GM12878 (cell line): ENCODE measurements around the gene PBRM1. TPM values are rescaled to one million over a fixed set of nuclear protein-coding genes. Genes with fewer than 3 reads are reported as not detected.

Experiments
- ATAC-seq: fragments of 200-7000 bp; cut with Tn5 transposase; 3 replicates; pipeline ENCODE4 v1.9.1; 2020; ENCODE audit warnings: mild to moderate bottlenecking, moderate library complexity
- BruUV-seq: library from RNA; stranded (reverse); fragments of 400-500 nt; replicated peaks from 2 replicates; lab custom pipeline; 2021; lab: Mats Ljungman, UMichigan
- CTCF ChIA-PET: fragments of 300-600 bp; sonication (Branson Sonifier 250); formaldehyde crosslinking; extraction: SDS; loops from one replicate; lab custom pipeline; 2021; ENCODE audit warnings: inconsistent platforms; lab: Yijun Ruan, JAX
- POLR2A ChIA-PET: fragments of 350-600 bp; formaldehyde crosslinking; extraction: SDS; loops from one replicate; lab custom pipeline; 2021; ENCODE audit warnings: inconsistent platforms; lab: Charles Lee
- RAD21 ChIA-PET: fragments of 300-600 bp; sonication (Branson Sonifier 250); formaldehyde crosslinking; loops from one replicate; lab custom pipeline; 2023; ENCODE audit warnings: antibody characterized with exemption; ENCODE audit not compliant: unreplicated experiment; lab: Charles Lee
- SMC1A ChIA-PET: fragments of 300-600 bp; sonication (Branson Sonifier 250); formaldehyde crosslinking; loops from one replicate; lab custom pipeline; 2023; ENCODE audit not compliant: unreplicated experiment, uncharacterized antibody; lab: Charles Lee
- DNase-seq: peaks from one replicate; pipeline ENCODE4 v3.0.0-alpha.2; 2011; ENCODE audit warnings: low read depth, low spot score
- FAIRE-seq: peaks from 3 replicates; lab custom pipeline; 2011; peaks lifted over from hg19 to GRCh38; lab: Jason Lieb, UNC
- H2AFZ ChIP-seq: 2 replicates; pipeline ENCODE4 v1.6.0; 2011; ENCODE audit warnings: low read depth, low read length, control low read depth; ENCODE audit not compliant: control insufficient read depth
- H3K27ac ChIP-seq: 2 replicates; pipeline ENCODE4 v1.5.1; 2011; ENCODE audit warnings: control low read depth; ENCODE audit not compliant: control insufficient read depth, insufficient read depth
- H3K27me3 ChIP-seq, 2 experiments: replicated peaks in 1 of 2; 2 replicates each; pipeline versions ENCODE4 v1.6.0 to v1.6.1; 2011; ENCODE audit warnings: low read length in 1 of 2; ENCODE audit not compliant: control insufficient read depth in 2 of 2, insufficient read depth in 2 of 2
- H3K36me3 ChIP-seq, 2 experiments: 2 replicates each; pipeline ENCODE4 v1.5.1; 2011; ENCODE audit warnings: low read length in 1 of 2; ENCODE audit not compliant: control insufficient read depth in 2 of 2, insufficient read depth in 2 of 2
- H3K4me1 ChIP-seq: 2 replicates; pipeline ENCODE4 v1.6.1; 2011; ENCODE audit warnings: mild to moderate bottlenecking, low read length, moderate library complexity, mixed read lengths; ENCODE audit not compliant: control insufficient read depth, insufficient read depth
- H3K4me2 ChIP-seq: 2 replicates; pipeline ENCODE4 v1.6.0; 2011; ENCODE audit warnings: control low read depth; ENCODE audit not compliant: control insufficient read depth, insufficient read depth
- H3K4me3 ChIP-seq: fragments of 200-600 bp; sonication (generic); 2 replicates; pipeline ENCODE4 v1.5.1; 2016
- H3K79me2 ChIP-seq: 2 replicates; pipeline ENCODE4 v1.6.0; 2011; ENCODE audit warnings: low read length; ENCODE audit not compliant: control insufficient read depth, insufficient read depth
- H3K9ac ChIP-seq: 2 replicates; pipeline ENCODE4 v1.8.0; 2011; ENCODE audit warnings: low read length, control low read depth, mixed read lengths; ENCODE audit not compliant: control insufficient read depth, insufficient read depth
- H3K9me3 ChIP-seq: replicated peaks from 3 replicates; pipeline ENCODE4 v1.5.1; 2011; ENCODE audit warnings: mild to moderate bottlenecking, low read length; ENCODE audit not compliant: control insufficient read depth, insufficient read depth
- H4K20me1 ChIP-seq: 2 replicates; pipeline ENCODE4 v1.6.0; 2011; ENCODE audit not compliant: control insufficient read depth, insufficient read depth
- CEBPZ ChIP-seq: fragments of 150-350 bp; IDR thresholded peaks from 2 replicates; pipeline ENCODE4 v1.6.1; 2016; ENCODE audit warnings: low read depth, low read length
- GABPA ChIP-seq: IDR thresholded peaks from 2 replicates; pipeline ENCODE4 v1.6.1; 2014; ENCODE audit warnings: antibody characterized with exemption, low read depth, mild to moderate bottlenecking, inconsistent platforms
- PRDM15 ChIP-seq: fragments of 450-650 bp; formaldehyde crosslinking; IDR thresholded peaks from 2 replicates; pipeline ENCODE4 v1.4.0; 2020; ENCODE audit warnings: mild to moderate bottlenecking, moderate library complexity
- SMARCA5 ChIP-seq: fragments of 450-650 bp; IDR thresholded peaks from 2 replicates; pipeline ENCODE4 v1.6.1; 2017; ENCODE audit warnings: mild to moderate bottlenecking
- SRF ChIP-seq, 2 experiments: IDR thresholded peaks; 2 replicates each; pipeline ENCODE4 v1.6.1; 2011; ENCODE audit warnings: low read depth in 2 of 2, low read length in 2 of 2, mild to moderate bottlenecking in 1 of 2, moderate library complexity in 1 of 2
- STAT3 ChIP-seq: IDR thresholded peaks from 2 replicates; pipeline ENCODE4 v1.6.1; 2011; ENCODE audit warnings: low read depth, low read length, improper control_type of control experiment
- SUPT20H ChIP-seq: IDR thresholded peaks from 2 replicates; pipeline ENCODE4 v1.6.1; 2011; ENCODE audit warnings: low read depth, mild to moderate bottlenecking, low read length, moderate library complexity, borderline replicate concordance; ENCODE audit not compliant: control insufficient read depth
- WRNIP1 ChIP-seq: IDR thresholded peaks from 2 replicates; pipeline ENCODE4 v1.6.1; 2011; ENCODE audit warnings: low read depth, low read length, improper control_type of control experiment, borderline replicate concordance
- ZNF384 ChIP-seq: IDR thresholded peaks from 2 replicates; pipeline ENCODE4 v1.6.1; 2012; ENCODE audit warnings: low read depth, mild to moderate bottlenecking, low read length, improper control_type of control experiment, borderline replicate concordance
- WGBS: methylation state at CpG from one replicate; pipeline ENCODE4 v1.1.6; 2016; ENCODE audit warnings: low lambda C conversion rate; ENCODE audit not compliant: insufficient replicate concordance, insufficient coverage; ENCODE audit errors: missing lambda C conversion rate; 5-methylcytosine and 5-hydroxymethylcytosine counted together
- in situ Hi-C: fragments of 300-500 bp; cut with MboI; formaldehyde crosslinking; loops from 9 replicates; pipeline ENCODE4 v1.14.3; 2018; ENCODE audit warnings: mixed read lengths
- intact Hi-C: fragments of 100-400 bp; cut with micrococcal nuclease; formaldehyde crosslinking; loops from one replicate; pipeline ENCODE4 v1.14.2; 2022; ENCODE audit not compliant: unreplicated experiment
- polyA plus RNA-seq, 11 experiments: library from polyadenylated mRNA; depleted of rRNA in 4 of 11; unstranded in 6 of 11; stranded (reverse) in 5 of 11; fragments of >200 nt; fragmentation: Nextera tagmentation in 4 of 11; fragmentation: Illumina TruSeq in 1 of 11; extraction: Ambion mirVana in 4 of 11; extraction: Trizol in 1 of 11; gene quantifications; 1 replicate in 1 of 11; 2 replicates in 10 of 11; pipeline versions ENCODE4 v1.2.1 to v1.2.3, GENCODE V29; 2011 to 2016; ENCODE audit warnings: inconsistent platforms in 2 of 11, missing spikeins in 2 of 11, low read depth in 1 of 11
- total RNA-seq, 4 experiments: library from RNA; depleted of rRNA in 3 of 4; stranded (reverse); fragments of >200 nt in 3 of 4; fragmentation: Illumina TruSeq in 1 of 4; extraction: Trizol in 1 of 4; gene quantifications; 2 replicates each; pipeline versions ENCODE4 v1.2.1 to v1.2.3, GENCODE V29; 2013 to 2021

PBRM1 gene
- total and polyA plus RNA-seq, 10 of the 15 experiments (the other 5 are each of a cell fraction or from before 2014, with no cell fraction given), result 8.9 to 88.9 (median 39.3) TPM

- BruUV-seq, result no TSS peak
- CTCF ChIA-PET, result no interaction called here
- Histone ChIP-seq H3K9me3 (peaks cover 2% of the 10 kb centered on the region; the same call in 2 of the 3 replicates), H4K20me1 (no peaks in the 10 kb centered on the region), H3K27me3 (no peaks in the 10 kb centered on the region), H3K79me2 (no peaks in the 10 kb centered on the region), H3K36me3 (no peaks in the 10 kb centered on the region), H3K27ac (no peak overlapping the region), H3K4me2 (no peak overlapping the region), H2AFZ (no peak overlapping the region), H3K9ac (no peak overlapping the region), H3K4me1 (peaks cover 27% of the 10 kb centered on the region), H3K4me3 (no peak overlapping the region)
- RAD21 ChIA-PET, result no interaction called here
- POLR2A ChIA-PET, result no interaction called here
- DNase-seq (no peak), FAIRE-seq (no peak), ATAC-seq (no peak)
- intact Hi-C loops (no loop called here), in situ Hi-C loops (no loop called here)
- SMC1A ChIA-PET, result interaction anchor here (1.1 kb wide), 1 partner anchor 27 kb away, joined by 3 read pairs; no protein-coding TSS in a partner anchor
- TF ChIP-seq GABPA (no peak), STAT3 (no peak), SRF (IDR thresholded peaks at IDR 0.05; ENCODE audit: low read depth in 2 of 2, low read length in 2 of 2) (no peak), ZNF384 (no peak), SMARCA5 (no peak), SUPT20H (no peak), WRNIP1 (no peak), PRDM15 (CRISPR knock-in tag) (no peak), CEBPZ (no peak)
- 93% methylated on average over 5 of the region's 5 CpGs for WGBS
Measured at GRCh38 chr3:52723935-52724334, 38.2 kb upstream of the PBRM1 start.
